GM12875 (cell line): ENCODE data around the gene TNFRSF18.

Experiments used
- H3K4me3 ChIP-seq: one replicate; pipeline ENCODE4 v1.5.1; 2011; ENCODE audit warnings: low read depth, low read length, control low read depth
- TF ChIP-seq, protein P1 (sequence below): IDR thresholded peaks from 2 replicates; pipeline ENCODE4 v1.5.1; 2011; ENCODE audit warnings: low read depth, mild to moderate bottlenecking, control low read depth, inconsistent platforms, low read length, moderate library complexity, borderline replicate concordance; ENCODE audit not compliant: insufficient read depth

Gene TNFRSF18

DNA sequence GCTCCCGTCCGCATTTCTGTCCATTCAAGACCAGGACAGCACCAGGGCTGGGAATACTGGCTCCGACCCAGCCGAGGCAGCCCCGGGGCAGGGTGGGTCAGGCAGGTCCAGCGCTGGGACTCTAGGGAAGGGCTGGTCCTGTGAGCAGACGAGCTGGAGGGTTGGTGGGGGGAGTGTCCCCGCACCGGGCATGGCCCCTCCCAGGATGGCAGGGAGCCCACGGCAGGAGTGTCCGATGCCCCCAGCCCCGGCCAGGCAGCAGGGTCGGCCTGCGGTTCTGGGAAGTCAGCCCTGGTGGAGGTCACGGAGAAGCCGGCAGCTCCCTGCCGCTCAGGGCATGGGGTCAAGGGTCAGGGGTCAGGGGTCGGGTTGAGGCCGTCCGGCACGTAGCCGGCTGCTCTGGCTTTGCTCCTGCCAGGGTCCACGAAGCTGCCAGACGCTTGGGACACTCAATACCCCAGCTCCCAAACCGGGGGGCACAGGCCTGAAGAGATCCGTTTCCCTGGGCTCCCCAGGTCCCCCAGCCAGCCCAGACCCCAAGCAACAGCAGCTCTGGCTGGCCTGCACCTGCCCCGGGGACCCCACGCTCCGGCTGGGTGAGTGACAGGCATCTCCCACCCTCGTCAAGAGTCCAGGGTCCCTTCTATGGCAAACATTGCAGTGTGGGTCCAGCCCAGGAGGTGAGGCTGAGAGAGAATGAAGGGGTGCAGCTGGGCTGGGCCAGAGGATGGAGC lies 33.4 kb upstream of the TNFRSF18 start:
- TF ChIP-seq, protein P1, sequence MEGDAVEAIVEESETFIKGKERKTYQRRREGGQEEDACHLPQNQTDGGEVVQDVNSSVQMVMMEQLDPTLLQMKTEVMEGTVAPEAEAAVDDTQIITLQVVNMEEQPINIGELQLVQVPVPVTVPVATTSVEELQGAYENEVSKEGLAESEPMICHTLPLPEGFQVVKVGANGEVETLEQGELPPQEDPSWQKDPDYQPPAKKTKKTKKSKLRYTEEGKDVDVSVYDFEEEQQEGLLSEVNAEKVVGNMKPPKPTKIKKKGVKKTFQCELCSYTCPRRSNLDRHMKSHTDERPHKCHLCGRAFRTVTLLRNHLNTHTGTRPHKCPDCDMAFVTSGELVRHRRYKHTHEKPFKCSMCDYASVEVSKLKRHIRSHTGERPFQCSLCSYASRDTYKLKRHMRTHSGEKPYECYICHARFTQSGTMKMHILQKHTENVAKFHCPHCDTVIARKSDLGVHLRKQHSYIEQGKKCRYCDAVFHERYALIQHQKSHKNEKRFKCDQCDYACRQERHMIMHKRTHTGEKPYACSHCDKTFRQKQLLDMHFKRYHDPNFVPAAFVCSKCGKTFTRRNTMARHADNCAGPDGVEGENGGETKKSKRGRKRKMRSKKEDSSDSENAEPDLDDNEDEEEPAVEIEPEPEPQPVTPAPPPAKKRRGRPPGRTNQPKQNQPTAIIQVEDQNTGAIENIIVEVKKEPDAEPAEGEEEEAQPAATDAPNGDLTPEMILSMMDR: no peak
- H3K4me3 ChIP-seq: no peak overlapping the region

DNA sequence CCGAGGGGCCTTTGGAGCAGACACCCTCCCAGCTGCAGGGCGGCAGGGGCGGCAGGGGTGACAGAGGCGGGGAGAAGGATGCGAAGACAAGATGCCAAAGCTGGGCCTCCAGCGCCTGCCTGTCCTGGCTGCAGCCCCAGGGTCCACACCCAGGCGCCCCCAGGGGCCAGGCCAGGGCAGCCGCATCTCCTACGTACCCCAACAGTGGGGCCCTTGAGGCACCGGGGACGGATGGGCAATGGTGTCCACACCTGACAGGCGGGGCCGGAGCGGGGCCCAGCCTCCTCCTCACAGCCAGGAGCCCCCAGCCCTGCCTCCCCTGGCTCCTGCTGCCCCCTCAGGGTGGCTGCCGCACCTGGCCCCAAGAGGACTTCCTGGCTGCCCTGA lies 32.8 kb upstream of the TNFRSF18 start:
- H3K4me3 ChIP-seq: no peak overlapping the region
- TF ChIP-seq, protein P1: no peak

DNA sequence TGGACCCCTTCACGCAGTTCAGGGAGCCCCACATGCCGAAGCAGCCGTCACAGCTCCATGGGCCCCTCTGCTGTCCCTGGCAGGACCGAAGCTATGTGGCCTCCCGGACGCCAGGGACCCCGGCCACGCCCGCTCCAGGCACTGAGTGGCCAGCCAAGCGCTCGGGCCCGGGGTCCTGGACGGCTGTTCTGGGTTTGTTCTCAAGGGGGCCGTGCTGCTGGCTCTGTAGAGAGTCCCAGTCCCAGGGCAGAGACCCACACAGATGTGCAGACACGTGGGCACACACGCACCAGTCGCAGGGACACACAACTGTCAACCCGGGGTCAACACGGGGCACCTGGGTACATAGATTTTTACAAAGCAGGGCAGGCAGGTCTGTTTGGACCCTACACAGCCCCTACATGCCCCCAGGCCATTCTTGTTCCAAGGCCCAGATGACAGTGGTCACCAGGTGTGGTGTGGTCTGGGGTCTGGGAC lies 32.3 kb upstream of the TNFRSF18 start:
- no peak overlapping the region for H3K4me3 ChIP-seq
- TF ChIP-seq, protein P1: no peak

DNA sequence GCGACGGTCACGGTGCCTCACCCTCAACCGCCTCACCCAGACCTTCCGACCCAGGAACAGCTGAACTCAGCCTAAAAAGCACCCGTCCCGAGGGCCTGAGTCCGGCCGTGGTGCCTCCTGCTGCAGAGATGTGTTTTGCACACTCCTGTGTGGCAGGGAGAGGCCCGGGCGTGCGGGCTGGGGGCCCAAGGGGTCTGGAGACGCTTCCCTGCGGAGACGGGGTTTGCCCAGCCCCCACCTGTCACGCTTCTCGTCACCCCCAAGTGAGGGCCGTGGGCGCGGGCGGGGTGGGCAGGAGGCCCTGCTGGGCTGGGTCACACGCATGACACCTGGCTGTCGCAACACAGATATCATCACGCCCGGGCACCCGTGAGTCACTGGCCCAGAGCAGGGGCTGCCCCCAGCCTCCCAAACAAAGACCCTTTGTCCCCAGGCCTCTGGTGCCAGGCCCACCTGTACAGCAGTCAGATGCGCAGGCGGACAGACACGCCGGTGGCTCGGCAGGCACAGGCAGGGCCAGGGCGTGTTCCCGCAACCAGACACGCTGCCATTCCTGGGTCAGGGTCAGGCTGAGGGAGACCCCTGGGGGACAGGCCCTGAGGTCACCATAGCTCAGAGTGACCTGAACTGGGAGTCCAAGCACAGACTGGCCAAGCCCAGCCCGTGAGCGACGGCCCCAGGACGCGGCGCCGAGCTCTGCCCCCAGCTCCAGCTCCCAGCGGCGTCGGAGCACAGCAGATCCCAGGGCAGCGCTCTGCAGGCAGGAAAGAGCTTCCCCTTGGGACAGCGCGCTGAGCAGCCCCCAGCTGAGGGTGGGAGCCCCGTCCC lies 31.7 kb upstream of the TNFRSF18 start:
- H3K4me3 ChIP-seq: no peak overlapping the region
- TF ChIP-seq, protein P1: no peak

DNA sequence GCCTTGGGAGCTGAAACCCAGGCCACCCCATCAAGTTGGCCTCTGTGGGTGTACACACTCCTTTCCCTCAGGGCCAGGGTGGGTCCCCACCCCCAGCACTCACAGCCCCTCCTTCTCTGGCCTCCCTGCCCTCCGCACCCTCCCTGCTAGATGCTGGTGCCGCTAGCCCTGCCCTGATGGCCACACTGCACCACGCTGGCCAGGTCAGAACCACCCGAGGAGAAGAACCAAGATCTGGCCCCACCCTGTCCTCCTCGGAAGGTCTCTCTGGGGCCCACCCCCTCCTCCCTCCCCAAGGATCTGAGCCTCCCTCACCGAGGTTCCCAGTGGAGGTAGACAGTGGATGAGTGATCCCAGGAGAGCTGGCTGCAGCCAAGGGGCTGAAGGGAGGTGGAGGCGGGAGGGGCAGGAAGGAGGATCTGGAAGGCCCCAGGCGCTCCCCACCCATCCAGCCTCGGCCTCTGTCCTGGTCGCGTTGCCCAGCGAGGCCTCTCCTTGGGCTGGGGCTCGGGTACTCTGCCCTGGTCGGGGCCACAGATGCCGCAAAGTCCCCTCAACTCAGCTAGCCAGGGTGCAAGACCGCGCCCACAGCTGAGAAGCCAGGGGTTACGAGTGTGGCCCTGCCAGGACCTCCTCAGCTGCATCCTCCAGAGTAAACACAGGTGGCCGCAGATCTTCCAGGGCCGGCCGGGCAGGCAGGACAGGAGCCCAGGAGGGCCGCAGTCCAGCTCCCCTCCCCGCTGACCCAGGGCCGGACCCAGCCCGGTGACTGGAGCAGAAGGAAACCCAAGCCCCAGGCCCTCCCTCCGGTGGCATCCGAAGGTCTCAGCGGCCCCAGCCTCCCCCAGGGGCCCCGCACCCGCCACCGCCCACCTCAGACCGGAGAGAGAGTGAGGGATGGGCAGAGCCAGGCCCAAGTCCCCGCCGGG lies 30.8 kb upstream of the TNFRSF18 start:
- H3K4me3 ChIP-seq: no peak overlapping the region
- TF ChIP-seq, protein P1: no peak

DNA sequence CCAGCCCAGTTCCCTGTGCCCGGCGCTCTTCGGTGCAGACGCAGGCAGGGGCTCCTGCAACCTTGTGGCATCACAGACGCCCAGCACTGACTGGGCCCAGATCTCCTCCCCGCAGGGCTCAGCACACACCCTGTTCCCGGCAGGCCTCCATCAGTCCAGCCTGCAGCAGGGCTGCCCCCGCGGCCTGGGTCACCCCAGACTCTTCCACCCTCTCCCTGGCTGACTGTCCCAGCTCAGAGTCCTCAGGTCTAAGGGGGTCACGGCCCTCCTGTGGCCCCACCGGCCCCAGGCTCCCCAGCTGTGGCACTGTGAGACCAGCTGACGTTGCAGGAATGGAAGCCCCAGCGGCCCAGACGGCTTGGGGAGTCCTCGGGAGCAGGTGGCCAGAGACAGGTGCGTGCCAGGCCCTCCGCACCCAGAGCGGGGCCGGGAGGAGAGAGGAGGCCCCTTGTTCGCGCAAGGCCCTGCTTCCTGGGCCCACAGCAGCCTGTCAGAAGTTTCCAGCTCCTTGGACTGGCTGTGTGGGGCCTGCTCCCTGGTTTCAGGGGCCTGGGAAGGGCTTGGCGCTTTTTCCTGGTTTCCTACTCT lies 29.9 kb upstream of the TNFRSF18 start:
- no peak overlapping the region for H3K4me3 ChIP-seq
- TF ChIP-seq, protein P1: no peak
